Thymus (tissue), 11 donors: Measurements from ENCODE around the gene CARMIL1. TPM values are rescaled to one million over a fixed set of nuclear protein-coding genes. Genes with fewer than 3 reads are reported as not detected.

Source experiments
- DNase-seq, 9 donors: peaks; one replicate each; pipeline ENCODE4 v3.0.0-alpha.2; 2013; ENCODE audit warnings: low spot score in 9 of 9, low read depth in 6 of 9, missing footprints in 1 of 9
- H3K27ac ChIP-seq, 2 donors: one replicate each; pipeline ENCODE4 v1.5.1; 2013; ENCODE audit warnings: control low read depth in 1 of 2, low read depth in 1 of 2, low read length in 1 of 2, mild to moderate bottlenecking in 1 of 2, moderate library complexity in 1 of 2
- H3K27me3 ChIP-seq, 2 donors: one replicate each; pipeline ENCODE4 v1.5.1; 2013; ENCODE audit warnings: low read length in 1 of 2; ENCODE audit not compliant: control insufficient read depth in 2 of 2, insufficient read depth in 1 of 2
- H3K36me3 ChIP-seq, 2 donors: one replicate each; pipeline ENCODE4 v1.5.1; 2013; ENCODE audit warnings: low read length in 1 of 2, mild to moderate bottlenecking in 1 of 2, moderate library complexity in 1 of 2; ENCODE audit not compliant: control insufficient read depth in 2 of 2, insufficient read depth in 2 of 2
- H3K4me1 ChIP-seq, 2 donors: one replicate each; pipeline ENCODE4 v1.5.1; 2013; ENCODE audit warnings: low read length in 2 of 2; ENCODE audit not compliant: control insufficient read depth in 2 of 2, insufficient read depth in 2 of 2
- H3K4me3 ChIP-seq, 2 donors: one replicate each; pipeline ENCODE4 v1.5.1; 2013; ENCODE audit warnings: low read length in 2 of 2, control low read depth in 1 of 2, mild to moderate bottlenecking in 1 of 2
- H3K9me3 ChIP-seq, 2 donors: one replicate each; pipeline ENCODE4 v1.5.1; 2013; ENCODE audit warnings: low read length in 1 of 2, mild to moderate bottlenecking in 1 of 2; ENCODE audit not compliant: control insufficient read depth in 2 of 2, insufficient read depth in 1 of 2
- WGBS: extraction: QIAGEN DNeasy Blood & Tissue Kit; methylation state at CpG from one replicate; pipeline ENCODE4 v1.1.7; 2013; 5-methylcytosine and 5-hydroxymethylcytosine counted together
- polyA plus RNA-seq: library from polyadenylated mRNA; stranded (reverse); fragments of 200-250 nt; gene quantifications from one replicate; pipeline ENCODE4 v1.2.3, GENCODE V29; 2013
- total RNA-seq: library from RNA; stranded (reverse); fragments of 120-200 nt; gene quantifications from one replicate; pipeline ENCODE4 v1.2.4, GENCODE V29; 2013
- donor health status: healthy.

The CARMIL1 gene
- total and polyA plus RNA-seq, 2 donors, result 17.4 to 29.9 TPM

- Histone ChIP-seq H3K4me1 (peaks cover 3 to 7% of the 10 kb centered on the region in 2 donors), H3K27ac (peak overlapping the region in 1 of 2 donors; percentile 12), H3K9me3 (no peaks in the 10 kb centered on the region), H3K4me3 (no peak overlapping the region), H3K36me3 (peaks cover 0 to 10% of the 10 kb centered on the region in 2 donors), H3K27me3 (no peaks in the 10 kb centered on the region)
- WGBS, result 95% methylated on average over 3 of the region's 3 CpGs
- DNase-seq, result no peak
These were observed 210.2 kb downstream of the CARMIL1 start for GRCh38 chr6:25489399-25489798.

GRCh38 chr6:25490018-25490801 is 211.0 kb downstream of the CARMIL1 start:
- no peaks in the 10 kb centered on the region for H3K9me3 ChIP-seq
- peak overlapping the region in 1 of 2 donors; percentile 12 for H3K27ac ChIP-seq
- no peak overlapping the region for H3K4me3 ChIP-seq
- H3K36me3 ChIP-seq, result peaks cover 0 to 8% of the 10 kb centered on the region in 2 donors
- 80% methylated on average over 9 of the region's 9 CpGs for WGBS
- peak; percentile 63 to 91 (median 81) for DNase-seq
- H3K4me1 ChIP-seq, result peaks cover 3 to 7% of the 10 kb centered on the region in 2 donors
- H3K27me3 ChIP-seq, result no peaks in the 10 kb centered on the region

- over 99% methylated on average over 3 of the region's 3 CpGs for WGBS
- Histone ChIP-seq H3K27ac (no peak overlapping the region), H3K4me1 (peaks cover 3 to 7% of the 10 kb centered on the region in 2 donors), H3K9me3 (no peaks in the 10 kb centered on the region), H3K27me3 (no peaks in the 10 kb centered on the region), H3K4me3 (no peak overlapping the region), H3K36me3 (peaks cover 0 to 8% of the 10 kb centered on the region in 2 donors)
- DNase-seq, result no peak
These were observed 213.8 kb downstream of the CARMIL1 start for GRCh38 chr6:25492951-25493350.

GRCh38 chr6:25494469-25494868 is 215.3 kb downstream of the CARMIL1 start:
- no peak overlapping the region for H3K4me3 ChIP-seq
- H3K36me3 ChIP-seq, result peaks cover 0 to 4% of the 10 kb centered on the region in 2 donors
- peaks cover 3 to 7% of the 10 kb centered on the region in 2 donors for H3K4me1 ChIP-seq
- DNase-seq, result no peak
- WGBS, result 94% methylated on average over 1 of the region's 1 CpG
- H3K9me3 ChIP-seq, result no peaks in the 10 kb centered on the region
- H3K27ac ChIP-seq, result no peak overlapping the region
- no peaks in the 10 kb centered on the region for H3K27me3 ChIP-seq

GRCh38 chr6:25497383-25498040 is 218.3 kb downstream of the CARMIL1 start:
- WGBS, result 95% methylated on average over 8 of the region's 8 CpGs

GRCh38 chr6:25498505-25498904 is 219.3 kb downstream of the CARMIL1 start:
- no peak for DNase-seq
- Histone ChIP-seq H3K4me3 (no peak overlapping the region), H3K4me1 (no peaks in the 10 kb centered on the region), H3K36me3 (peaks cover 0 to 6% of the 10 kb centered on the region in 2 donors), H3K27me3 (no peaks in the 10 kb centered on the region), H3K27ac (no peak overlapping the region), H3K9me3 (no peaks in the 10 kb centered on the region)
- WGBS, result 99% methylated on average over 4 of the region's 4 CpGs

More at GRCh38 chr6:25497383-25498040, 218.3 kb downstream of the CARMIL1 start:
- DNase-seq, result no peak
- no peaks in the 10 kb centered on the region for H3K27me3 ChIP-seq
- H3K27ac ChIP-seq, result no peak overlapping the region
- no peaks in the 10 kb centered on the region for H3K9me3 ChIP-seq
- peaks cover 0 to 6% of the 10 kb centered on the region in 2 donors for H3K36me3 ChIP-seq
- H3K4me3 ChIP-seq, result no peak overlapping the region
- no peaks in the 10 kb centered on the region for H3K4me1 ChIP-seq

GRCh38 chr6:25499615-25500235 is 220.6 kb downstream of the CARMIL1 start:
- Histone ChIP-seq H3K36me3 (peaks cover 0 to 8% of the 10 kb centered on the region in 2 donors), H3K4me3 (no peak overlapping the region), H3K4me1 (no peaks in the 10 kb centered on the region), H3K9me3 (no peaks in the 10 kb centered on the region), H3K27me3 (no peaks in the 10 kb centered on the region), H3K27ac (no peak overlapping the region)
- WGBS, result 94% methylated on average over 3 of the region's 3 CpGs
- DNase-seq, result no peak

GRCh38 chr6:25503686-25504085 is 224.5 kb downstream of the CARMIL1 start:
- WGBS, result 98% methylated on average over 6 of the region's 6 CpGs
- no peak for DNase-seq
- no peaks in the 10 kb centered on the region for H3K27me3 ChIP-seq
- no peak overlapping the region for H3K4me3 ChIP-seq
- H3K36me3 ChIP-seq, result peaks cover 0 to 13% of the 10 kb centered on the region in 2 donors
- no peaks in the 10 kb centered on the region for H3K9me3 ChIP-seq
- H3K4me1 ChIP-seq, result no peaks in the 10 kb centered on the region
- H3K27ac ChIP-seq, result no peak overlapping the region

GRCh38 chr6:25504661-25505060 is 225.5 kb downstream of the CARMIL1 start:
- DNase-seq, result no peak
- 97% methylated on average over 4 of the region's 4 CpGs for WGBS
- H3K4me3 ChIP-seq, result no peak overlapping the region
- peaks cover 0 to 12% of the 10 kb centered on the region in 2 donors for H3K36me3 ChIP-seq
- no peaks in the 10 kb centered on the region for H3K4me1 ChIP-seq
- H3K9me3 ChIP-seq, result no peaks in the 10 kb centered on the region
- no peaks in the 10 kb centered on the region for H3K27me3 ChIP-seq
- H3K27ac ChIP-seq, result no peak overlapping the region
